HG03558 (cell line): Measurements from ENCODE around the gene C12orf43.

Source experiments
- ATAC-seq: cut with Tn5 transposase; IDR thresholded peaks from one replicate; pipeline ENCODE4 v1.9.1; 2021; ENCODE audit warnings: moderate number of reproducible peaks; ENCODE audit not compliant: unreplicated experiment; ENCODE audit errors: extremely low read depth

Gene C12orf43

GRCh38 chr12:121001060-121001459 lies 15.2 kb downstream of the C12orf43 start:
- ATAC-seq, result no peak

- ATAC-seq, result no peak
Observed at GRCh38 chr12:121000530-121000929, 15.8 kb downstream of the C12orf43 start.

GRCh38 chr12:120999191-121000120 lies 16.8 kb downstream of the C12orf43 start:
- no peak for ATAC-seq

DNA sequence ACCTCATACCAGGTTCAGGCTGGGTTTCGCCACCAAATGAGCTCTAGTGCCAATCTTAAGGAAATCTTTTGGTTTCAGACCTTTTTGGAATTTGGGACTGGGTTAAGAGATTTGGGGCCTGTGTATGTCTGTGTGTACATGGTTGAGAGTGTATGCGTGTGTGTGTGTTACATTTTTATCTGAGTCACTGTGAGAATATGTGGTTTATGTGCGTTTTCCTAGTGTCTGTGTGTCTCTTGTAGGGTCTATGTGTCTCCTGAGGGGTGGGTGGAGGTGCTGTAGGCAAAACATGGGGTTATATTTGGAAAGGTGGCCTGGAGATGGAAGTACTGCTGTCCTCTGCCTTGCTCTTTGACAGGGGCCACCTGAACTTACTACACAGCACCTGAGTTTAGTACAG lies 17.9 kb downstream of the C12orf43 start:
- no peak for ATAC-seq

GRCh38 chr12:120997448-120997847 lies 18.8 kb downstream of the C12orf43 start:
- ATAC-seq, result no peak

DNA sequence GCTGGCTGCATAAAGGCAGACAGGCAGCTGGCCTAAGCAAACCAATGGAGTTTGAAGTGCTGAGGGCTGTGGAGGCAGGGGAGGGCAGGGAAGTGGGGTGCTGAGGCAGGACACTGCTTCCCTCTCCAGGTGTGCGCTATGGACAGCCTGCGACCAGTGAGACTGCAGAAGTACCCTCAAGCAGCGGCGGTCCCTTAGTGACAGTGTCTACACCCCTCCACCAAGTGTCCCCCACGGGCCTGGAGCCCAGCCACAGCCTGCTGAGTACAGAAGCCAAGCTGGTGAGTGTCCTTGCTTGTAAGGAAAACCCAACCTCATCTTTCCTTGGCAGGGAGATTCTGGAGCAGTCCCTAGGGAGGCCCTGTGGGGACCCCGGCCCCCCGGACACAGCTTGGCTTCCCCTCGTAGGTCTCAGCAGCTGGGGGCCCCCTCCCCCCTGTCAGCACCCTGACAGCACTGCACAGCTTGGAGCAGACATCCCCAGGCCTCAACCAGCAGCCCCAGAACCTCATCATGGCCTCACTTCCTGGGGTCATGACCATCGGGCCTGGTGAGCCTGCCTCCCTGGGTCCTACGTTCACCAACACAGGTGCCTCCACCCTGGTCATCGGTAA lies 20.0 kb downstream of the C12orf43 start:
- no peak for ATAC-seq

DNA sequence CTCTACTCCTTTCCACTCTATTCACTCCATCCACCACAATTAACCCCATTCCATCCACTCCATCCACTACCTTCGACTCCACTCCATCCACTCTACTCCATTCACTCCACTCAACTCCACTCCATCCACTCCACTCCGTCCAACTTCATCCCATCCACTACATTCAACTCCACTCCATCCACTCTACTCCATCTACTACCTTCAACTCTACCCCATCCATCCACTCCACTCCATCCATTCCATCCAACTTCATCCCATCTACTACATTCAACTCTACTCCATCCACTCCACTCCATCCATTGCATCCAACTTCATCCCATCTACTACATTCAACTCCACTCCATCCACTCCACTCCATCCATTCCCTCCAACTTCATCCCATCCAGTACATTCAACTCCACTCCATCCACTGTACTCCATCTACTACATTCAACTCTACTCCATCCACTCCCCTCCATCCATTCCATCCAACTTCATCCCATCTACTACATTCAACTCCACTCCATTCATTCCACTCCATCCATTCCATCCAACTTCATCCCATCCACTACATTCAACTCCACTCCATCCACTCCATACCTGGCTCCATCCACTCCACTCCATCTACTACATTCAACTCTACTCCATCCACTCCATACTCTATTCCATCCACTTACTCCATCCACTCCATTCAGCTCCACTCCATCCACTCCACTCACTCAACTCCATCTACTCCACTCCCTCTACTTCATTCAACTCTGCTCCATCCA lies 21.5 kb downstream of the C12orf43 start:
- ATAC-seq, result no peak

DNA sequence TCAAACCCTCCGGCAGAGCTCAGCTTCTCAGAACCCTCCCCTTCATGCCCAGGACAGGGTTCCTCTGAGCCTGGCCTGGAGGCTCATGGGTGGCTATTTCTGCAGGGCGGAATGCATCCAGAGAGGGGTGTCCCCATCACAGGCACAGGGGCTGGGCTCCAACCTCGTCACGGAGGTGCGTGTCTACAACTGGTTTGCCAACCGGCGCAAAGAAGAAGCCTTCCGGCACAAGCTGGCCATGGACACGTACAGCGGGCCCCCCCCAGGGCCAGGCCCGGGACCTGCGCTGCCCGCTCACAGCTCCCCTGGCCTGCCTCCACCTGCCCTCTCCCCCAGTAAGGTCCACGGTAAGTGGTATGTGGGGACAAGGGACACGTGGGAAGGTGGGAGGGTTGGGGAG lies 22.2 kb downstream of the C12orf43 start:
- no peak for ATAC-seq

- no peak for ATAC-seq
Observed at GRCh38 chr12:120993496-120993895, 22.8 kb downstream of the C12orf43 start.

DNA sequence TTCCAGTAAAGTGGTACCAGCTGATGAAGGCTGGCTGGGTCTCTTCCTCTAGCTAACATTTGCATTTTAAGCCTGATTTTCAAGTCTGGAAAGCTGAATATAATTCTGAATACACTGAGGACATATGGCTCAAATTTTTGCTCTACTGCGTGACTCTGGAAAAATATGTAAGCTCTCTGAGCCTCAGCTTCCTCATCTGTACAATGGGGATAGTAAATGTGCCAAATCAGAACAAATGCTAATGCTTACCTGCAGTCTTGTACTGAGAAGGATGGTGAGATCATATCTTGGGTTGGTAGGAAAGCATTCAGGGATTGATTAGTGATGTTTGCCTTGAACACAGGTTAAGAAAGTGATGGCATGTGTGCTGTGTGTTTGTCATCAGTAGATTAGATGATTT lies 23.3 kb downstream of the C12orf43 start:
- no peak for ATAC-seq

- no peak for ATAC-seq
Observed at GRCh38 chr12:120991965-120992364, 24.3 kb downstream of the C12orf43 start.

DNA sequence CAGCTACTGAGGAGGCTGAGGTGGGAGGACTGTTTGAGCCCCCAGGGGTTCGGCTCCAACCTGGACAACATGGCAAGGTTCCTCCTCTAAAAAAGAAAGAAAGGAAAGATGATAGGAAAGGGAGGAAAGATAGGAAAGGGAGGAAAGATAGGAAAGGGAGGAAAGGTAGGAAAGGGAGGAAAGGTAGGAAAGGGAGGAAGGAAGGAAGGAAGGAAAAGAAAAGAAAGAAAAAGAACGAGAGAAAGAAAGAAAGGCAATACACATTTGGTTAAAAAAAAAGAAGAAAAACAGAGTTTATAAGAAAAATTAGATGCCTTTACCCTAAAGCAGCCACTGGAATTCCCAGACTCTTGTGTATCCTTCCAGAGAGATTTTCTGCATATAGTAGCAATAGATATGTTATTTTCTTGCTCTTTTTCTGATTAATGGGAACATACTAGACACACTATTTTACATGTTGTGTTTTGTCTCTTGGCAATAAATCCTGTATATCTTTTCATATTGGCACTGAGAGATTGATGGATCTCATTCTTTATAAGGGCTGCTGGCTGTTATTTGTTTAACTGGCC lies 25.7 kb downstream of the C12orf43 start:
- no peak for ATAC-seq

- no peak for ATAC-seq
Observed at GRCh38 chr12:120989687-120990086, 26.6 kb downstream of the C12orf43 start.

DNA sequence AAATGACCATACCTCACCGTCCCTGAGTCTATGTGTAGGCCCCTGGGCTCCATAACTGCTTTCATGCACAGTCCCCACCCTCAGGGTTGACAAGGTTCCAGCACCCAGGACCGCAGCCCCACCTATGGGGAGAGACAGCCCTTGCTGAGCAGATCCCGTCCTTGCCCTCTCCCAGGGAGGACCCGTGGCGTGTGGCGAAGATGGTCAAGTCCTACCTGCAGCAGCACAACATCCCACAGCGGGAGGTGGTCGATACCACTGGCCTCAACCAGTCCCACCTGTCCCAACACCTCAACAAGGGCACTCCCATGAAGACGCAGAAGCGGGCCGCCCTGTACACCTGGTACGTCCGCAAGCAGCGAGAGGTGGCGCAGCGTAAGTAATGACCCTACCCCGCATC lies 27.6 kb downstream of the C12orf43 start:
- ATAC-seq, result no peak

- no peak for ATAC-seq
Observed at GRCh38 chr12:120988234-120988633, 28.1 kb downstream of the C12orf43 start.

DNA sequence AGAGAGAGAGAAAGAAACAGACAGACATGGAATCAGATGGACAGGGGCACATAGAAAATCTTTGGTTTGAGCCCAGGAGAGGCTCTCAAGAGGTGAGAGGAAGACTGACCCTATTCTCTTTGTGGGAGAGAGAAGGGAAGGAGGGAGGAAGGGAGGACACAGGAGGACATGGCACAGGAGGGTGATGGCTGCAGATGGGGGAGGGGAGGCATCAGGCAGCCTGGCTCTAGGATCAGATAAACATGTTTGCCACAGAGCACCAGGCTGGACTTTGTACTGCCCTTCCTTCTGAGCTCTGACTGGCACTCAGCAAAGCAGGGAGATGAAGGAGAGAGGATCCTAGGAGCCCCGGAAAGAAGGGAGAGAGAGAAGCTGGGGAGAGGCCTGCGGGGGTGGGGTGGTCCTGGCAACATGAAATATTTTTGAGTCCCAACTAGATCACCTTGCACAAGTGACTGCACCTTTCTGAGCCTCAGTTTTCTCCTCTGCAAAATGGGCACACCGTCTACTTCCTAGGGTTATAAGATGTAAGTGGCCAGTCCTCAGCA lies 31.9 kb downstream of the C12orf43 start:
- ATAC-seq, result no peak

- ATAC-seq, result no peak
Observed at GRCh38 chr12:120983759-120984158, 32.5 kb downstream of the C12orf43 start.

DNA sequence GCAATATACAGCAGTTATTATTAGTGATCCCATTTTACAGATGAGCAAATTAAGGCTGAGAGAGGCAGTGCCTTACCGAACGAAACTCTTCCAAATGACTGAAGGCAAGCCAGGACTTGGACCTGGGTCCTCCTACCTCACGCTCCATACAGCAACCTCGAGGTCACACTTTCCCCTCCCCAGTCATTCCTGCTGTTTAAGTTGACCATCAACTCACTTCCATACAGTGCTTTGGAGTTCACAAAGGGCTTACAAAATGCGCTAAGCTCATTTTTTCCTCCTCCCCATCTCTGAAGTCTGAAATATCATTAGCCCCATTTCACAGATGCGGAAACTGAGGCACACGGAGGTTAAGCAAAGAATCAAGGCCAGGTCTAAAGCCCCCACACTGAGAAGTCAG lies 33.6 kb downstream of the C12orf43 start:
- no peak for ATAC-seq

DNA sequence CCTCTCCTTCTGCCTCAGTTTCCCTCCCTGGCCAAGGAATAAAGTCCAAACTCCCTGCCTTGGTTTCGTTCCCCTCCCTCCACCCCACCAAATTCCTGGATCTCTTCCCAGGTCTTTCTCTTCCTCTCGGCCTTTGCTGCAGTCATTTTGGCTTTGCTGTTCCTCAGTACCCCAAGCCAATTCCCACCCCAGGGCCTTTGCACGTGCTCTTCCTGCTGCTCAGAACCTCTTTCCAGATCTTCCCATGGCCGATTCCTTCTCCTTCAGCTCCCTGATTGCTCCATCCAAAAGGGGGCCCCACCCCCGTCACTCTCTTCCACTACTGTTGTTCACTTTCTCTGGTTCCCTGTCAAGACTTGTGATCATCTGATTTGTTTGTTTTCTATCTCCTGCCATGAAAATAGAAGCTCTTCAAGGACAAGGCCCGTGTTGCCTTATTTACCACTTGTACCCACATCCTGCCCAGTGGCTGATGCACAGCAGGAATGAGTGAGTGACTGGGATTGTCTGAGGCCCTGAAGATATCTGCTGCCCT lies 34.8 kb downstream of the C12orf43 start:
- ATAC-seq, result no peak

DNA sequence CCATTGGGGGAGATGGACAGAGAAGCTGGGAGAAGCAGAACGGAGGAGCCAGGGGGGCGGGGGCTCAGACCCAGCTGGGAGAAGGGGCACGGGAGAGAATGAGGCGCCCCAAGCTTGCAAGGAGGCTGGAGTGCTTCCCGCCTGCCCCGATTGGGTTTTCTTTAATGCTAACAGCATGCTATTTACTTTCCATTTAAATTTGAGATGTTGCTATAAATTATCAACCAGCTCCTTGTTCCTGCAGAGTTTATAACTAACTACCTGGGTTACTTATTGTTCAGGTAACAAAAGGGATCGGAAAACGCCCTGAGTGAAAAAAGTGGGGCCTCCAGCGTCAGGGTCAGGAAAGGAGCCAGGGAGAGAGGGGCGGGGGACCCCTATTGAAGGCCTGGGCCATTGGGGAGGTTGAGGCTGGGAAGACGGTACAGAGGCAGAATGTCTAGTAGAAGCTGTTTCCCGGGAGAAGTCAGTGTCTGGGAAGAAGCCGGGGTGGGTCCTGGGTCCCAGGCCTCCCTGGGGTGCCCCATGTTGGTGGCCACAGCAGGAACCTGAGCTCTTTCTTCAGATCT lies 35.4 kb downstream of the C12orf43 start:
- no peak for ATAC-seq
